T-helper 2 cell treated with Interferon-gamma antibody and Interleukin-4, amounts not matched to agents 100 ng/mL and 5 ng/mL, for 36 hours (primary cell): Measurements from ENCODE around the gene TVP23C. TPM values are rescaled to one million over a fixed set of nuclear protein-coding genes. Genes with fewer than 3 reads are reported as not detected.
"Not testable (repeated sequence)": the region's sequence is repeated elsewhere in the genome, so short reads cannot be mapped to it uniquely, and the experiment has no call there.

Experiments
- intact Hi-C: fragments of 100-400 bp; cut with micrococcal nuclease; formaldehyde crosslinking; loops from one replicate; pipeline ENCODE4 v1.15.1; 2023
- total RNA-seq: library from RNA; stranded (reverse); gene quantifications from 2 replicates; pipeline ENCODE4 v1.2.3, GENCODE V29; 2022

The TVP23C gene
- total RNA-seq, 1 donor from 2014 or later: 14.0 TPM

GRCh38 chr17:15526292-15527218 is 36.7 kb downstream of the TVP23C start:
- intact Hi-C loops: not testable (repeated sequence)

- intact Hi-C loops: not testable (repeated sequence)
These were observed 38.0 kb downstream of the TVP23C start for GRCh38 chr17:15524990-15525985.

GRCh38 chr17:15516150-15516549 is 47.1 kb downstream of the TVP23C start:
- intact Hi-C loops: no loop called here

- intact Hi-C loops: no loop called here
These were observed 48.8 kb downstream of the TVP23C start for GRCh38 chr17:15514469-15514868.

- intact Hi-C loops: no loop called here
These were observed 49.3 kb downstream of the TVP23C start for GRCh38 chr17:15513856-15514459.

- intact Hi-C loops: no loop called here
These were observed 50.1 kb downstream of the TVP23C start for GRCh38 chr17:15513058-15513791.

GRCh38 chr17:15512071-15512709 is 51.1 kb downstream of the TVP23C start:
- intact Hi-C loops: no loop called here

- intact Hi-C loops: no loop called here
These were observed 52.1 kb downstream of the TVP23C start for GRCh38 chr17:15511142-15511541.

GRCh38 chr17:15510361-15510760 is 52.9 kb downstream of the TVP23C start:
- intact Hi-C loops: no loop called here

GRCh38 chr17:15509095-15509494 is 54.2 kb downstream of the TVP23C start:
- intact Hi-C loops: no loop called here

GRCh38 chr17:15508466-15508865 is 54.8 kb downstream of the TVP23C start:
- intact Hi-C loops: no loop called here

- intact Hi-C loops: no loop called here
These were observed 55.4 kb downstream of the TVP23C start for GRCh38 chr17:15507896-15508295.

- intact Hi-C loops: no loop called here
These were observed 56.3 kb downstream of the TVP23C start for GRCh38 chr17:15507001-15507400.

GRCh38 chr17:15505708-15506107 is 57.6 kb downstream of the TVP23C start:
- intact Hi-C loops: not testable (repeated sequence)

- intact Hi-C loops: no loop called here
These were observed 59.6 kb downstream of the TVP23C start for GRCh38 chr17:15503731-15504130.

GRCh38 chr17:15502369-15503112 is 60.7 kb downstream of the TVP23C start:
- intact Hi-C loops: loop anchor here (1.0 kb wide), 1 partner anchor 242 kb away; no protein-coding TSS in a partner anchor

- intact Hi-C loops: loop anchor here (1.0 kb wide), 1 partner anchor 241 kb away; no protein-coding TSS in a partner anchor
These were observed 61.5 kb downstream of the TVP23C start for GRCh38 chr17:15501793-15502192.

- intact Hi-C loops: no loop called here
These were observed 62.0 kb downstream of the TVP23C start for GRCh38 chr17:15501282-15501681.

- intact Hi-C loops: no loop called here
These were observed 65.2 kb downstream of the TVP23C start for GRCh38 chr17:15498107-15498506.
